ENCODE data around the gene HAGHL.

HAGHL gene, protein sequence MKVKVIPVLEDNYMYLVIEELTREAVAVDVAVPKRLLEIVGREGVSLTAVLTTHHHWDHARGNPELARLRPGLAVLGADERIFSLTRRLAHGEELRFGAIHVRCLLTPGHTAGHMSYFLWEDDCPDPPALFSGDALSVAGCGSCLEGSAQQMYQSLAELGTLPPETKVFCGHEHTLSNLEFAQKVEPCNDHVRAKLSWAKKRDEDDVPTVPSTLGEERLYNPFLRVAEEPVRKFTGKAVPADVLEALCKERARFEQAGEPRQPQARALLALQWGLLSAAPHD

DNA sequence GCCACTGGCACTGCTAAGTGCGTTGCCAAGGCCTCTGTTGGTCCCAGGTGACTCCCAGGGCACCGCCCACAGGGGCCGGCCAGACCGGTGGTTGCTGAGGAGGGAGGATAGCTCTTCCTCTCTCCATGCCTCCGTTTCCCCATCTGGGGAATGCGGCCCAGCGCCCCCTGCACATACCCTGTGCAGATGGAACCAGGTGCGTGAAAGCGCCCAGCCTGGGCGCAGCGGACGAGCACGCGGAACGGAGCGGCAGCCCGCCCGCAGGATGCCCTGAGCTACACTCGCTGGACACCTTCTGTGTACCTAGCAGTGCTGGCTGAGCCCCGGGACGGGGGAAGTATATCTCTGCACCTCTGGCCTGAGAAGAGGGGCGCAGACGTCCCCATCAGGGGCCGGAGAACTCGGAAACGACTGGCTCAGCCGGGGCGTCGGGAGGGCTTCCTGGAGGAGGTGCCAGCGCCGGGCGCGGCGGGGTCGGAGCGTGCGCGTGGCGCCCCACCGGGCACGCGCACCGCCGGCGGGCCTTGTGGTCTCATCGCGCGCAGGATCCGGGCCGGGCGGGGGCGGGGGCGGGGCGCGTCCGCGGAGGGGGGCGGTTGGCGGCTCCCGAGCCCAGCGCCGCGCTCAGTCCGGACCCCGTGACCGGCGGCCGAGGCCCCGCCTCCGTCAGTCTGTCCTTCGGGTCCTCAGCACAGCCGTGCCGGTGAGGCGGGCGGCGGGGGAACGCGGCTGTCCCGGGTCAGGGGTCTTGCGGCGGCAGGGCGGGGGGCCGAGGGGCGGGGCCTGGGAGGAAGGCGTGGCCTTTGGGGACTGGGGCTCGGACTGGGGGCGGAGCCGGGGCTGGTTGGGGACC is at the start of gene HAGHL, which contains the start of gene CCDC78:
Gene HAGHL, plus strand, starts transcription at position 669 of the 853 bp plus-strand sequence. CDS start 404 bp downstream, outside the sequence.
Gene CCDC78, minus strand, starts transcription at position 6 of the 853 bp plus-strand sequence. CDS start 76 bp downstream, outside the sequence.
- peak; percentile 76 for DNase-seq

DNA sequence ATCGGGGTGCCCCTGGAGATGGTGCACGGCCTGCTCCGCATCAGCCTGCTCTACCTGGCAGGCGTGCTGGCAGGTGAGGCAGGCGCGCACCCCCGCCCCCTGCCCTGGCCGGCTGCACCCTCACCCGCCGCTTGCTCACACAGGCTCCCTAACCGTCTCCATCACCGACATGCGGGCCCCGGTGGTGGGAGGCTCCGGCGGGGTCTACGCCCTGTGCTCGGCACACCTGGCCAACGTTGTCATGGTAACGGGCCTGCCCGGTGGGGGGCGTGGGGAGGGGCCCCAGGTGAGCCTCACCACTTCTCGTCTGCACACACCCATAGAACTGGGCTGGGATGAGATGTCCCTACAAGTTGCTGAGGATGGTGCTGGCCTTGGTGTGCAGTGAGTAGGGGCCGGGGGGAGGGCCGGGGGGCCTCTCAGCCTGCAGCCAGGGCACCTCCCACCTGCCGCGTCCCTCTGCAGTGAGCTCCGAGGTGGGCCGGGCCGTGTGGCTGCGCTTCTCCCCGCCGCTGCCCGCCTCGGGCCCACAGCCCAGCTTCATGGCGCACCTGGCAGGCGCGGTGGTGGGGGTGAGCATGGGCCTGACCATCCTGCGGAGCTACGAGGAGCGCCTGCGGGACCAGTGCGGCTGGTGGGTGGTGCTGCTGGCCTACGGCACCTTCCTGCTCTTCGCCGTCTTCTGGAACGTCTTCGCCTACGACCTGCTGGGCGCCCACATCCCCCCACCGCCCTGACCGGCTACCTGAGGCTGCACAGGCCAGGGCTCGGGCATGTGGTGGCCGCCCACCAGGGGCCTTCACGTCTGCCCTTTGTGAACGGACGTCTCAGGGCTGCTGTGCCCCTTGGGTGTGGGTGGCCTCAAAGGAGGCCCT is 49.4 kb upstream of the HAGHL start:
- no peak for DNase-seq

DNA sequence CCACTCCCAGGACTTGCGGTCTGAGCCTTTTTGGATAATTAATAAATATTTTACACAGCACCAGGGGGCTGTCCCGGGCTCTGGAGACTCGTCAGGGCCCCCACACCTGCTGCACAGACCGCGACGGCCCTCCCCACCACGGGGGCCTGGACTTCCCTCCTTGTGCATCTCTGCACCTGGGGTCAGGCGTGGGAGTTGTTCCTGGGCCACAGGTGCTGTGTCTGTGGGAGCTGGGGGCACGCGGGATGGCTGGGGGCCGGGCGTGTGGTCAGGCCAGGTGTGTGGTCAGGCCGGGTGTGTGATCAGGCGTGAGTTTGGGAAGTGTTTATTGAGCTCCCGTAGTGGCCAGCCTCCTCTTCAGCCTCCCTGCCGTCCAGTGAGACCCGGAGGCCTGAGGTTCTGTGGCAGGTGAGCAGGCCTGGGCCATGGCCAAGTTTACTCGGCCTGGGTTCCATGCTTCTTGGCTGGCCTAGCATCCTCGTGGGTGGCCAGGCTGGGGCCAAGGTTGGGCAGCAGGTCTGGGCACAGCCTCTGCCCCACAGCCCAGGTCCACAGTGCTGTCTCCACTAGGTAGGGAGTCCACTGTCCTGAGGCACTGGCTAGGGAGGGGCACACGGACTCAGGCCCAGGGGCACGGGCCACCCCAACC is 48.6 kb upstream of the HAGHL start:
- no peak for DNase-seq

DNA sequence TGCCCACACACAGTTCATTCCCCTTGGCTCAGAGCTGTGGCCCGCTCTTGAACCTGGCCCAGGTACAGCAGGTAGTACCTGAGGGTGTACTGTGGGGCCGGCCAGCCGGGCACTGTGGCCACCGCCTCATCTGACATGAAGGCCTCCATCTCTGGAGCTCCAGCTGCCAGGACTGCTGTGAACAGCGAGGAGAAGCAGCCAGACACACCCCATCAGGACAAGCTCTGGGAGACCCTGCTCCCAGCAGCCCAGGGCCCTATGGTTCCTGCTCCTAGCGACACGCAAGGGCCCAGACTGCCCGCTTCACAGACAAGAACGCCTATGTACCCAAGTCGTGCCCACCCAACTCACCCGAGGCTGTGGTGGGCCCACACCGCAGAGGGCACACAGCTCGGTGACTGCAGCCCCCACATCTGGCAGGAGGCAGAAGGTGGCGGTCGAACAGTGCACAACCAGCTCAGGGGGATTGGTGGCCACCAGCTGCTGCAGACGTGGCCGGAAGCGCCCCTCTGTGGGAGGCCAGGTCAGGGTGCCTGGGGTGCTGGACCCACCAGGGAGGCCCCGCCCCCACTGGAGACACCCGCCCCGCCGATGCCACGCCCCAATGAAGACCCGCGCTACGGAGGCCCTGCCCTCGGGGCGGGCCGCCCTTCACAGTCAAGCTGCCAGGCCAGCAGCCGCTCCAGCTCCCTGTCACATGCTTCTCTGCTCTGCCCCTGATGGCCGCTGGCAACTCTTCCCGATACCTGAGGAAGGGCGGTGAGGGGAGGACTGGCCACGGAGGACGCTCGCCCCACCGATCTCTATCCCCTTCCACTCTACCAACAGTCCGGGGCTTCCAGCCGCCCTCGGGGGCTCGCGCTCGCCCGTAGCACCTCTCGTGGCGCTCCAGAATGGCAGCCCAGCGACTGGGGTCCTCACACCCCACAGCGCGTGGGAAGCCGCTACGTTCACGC is 47.8 kb upstream of the HAGHL start:
- peak; percentile 59 for DNase-seq

DNA sequence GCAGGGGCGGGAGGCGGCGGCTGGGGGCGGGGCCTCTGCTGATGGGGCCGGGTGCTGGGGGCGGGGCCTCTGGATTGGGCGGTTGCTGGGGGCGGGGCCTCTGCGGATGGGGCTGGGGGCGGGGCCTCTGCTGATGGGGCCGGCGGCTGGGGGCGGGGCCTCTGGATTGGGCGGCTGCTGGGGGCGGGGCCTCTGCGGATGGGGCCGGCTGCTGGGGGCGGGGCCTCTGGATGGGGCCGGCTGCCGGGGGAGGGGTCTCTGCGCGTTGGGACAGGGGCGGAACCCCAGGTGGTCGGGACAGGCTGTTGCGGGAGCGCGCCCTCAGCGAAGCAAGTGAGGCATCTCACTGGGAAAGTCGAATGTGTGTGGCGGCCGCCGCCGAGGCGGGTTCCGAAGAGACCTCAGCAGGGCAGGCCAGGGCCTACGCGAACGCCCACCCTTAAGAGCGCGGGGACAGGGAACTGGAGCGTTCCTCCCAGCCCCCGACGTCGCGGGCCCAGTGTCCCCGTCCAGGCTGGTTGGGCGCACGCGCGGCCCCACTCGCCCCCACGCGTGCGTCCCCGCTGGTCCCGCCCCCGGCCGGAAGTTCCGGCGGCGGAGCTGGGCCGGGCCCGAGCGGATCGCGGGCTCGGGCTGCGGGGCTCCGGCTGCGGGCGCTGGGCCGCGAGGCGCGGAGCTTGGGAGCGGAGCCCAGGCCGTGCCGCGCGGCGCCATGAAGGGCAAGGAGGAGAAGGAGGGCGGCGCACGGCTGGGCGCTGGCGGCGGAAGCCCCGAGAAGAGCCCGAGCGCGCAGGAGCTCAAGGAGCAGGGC is 46.9 kb upstream of the HAGHL start, which contains the start of gene STUB1:
Gene STUB1, plus strand, starts transcription at position 597 of the 811 bp plus-strand sequence. Its CDS starts 116 bp downstream, at position 713.
- peak; percentile 90 for DNase-seq

DNA sequence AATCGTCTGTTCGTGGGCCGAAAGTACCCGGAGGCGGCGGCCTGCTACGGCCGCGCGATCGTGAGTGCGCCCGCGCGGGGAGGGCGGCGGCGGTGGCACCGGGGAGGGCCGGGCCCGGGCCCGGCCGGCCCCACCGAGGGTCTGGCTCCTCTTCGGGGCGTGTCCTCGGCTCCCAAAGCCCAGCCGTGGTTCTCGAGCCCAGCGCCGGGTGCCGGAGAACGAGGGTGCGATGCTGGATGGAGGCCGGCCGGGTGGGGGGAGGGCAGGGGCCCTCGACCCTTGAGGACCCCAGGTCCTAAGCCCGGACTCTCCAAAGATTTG is 46.3 kb upstream of the HAGHL start:
- no peak for DNase-seq

DNA sequence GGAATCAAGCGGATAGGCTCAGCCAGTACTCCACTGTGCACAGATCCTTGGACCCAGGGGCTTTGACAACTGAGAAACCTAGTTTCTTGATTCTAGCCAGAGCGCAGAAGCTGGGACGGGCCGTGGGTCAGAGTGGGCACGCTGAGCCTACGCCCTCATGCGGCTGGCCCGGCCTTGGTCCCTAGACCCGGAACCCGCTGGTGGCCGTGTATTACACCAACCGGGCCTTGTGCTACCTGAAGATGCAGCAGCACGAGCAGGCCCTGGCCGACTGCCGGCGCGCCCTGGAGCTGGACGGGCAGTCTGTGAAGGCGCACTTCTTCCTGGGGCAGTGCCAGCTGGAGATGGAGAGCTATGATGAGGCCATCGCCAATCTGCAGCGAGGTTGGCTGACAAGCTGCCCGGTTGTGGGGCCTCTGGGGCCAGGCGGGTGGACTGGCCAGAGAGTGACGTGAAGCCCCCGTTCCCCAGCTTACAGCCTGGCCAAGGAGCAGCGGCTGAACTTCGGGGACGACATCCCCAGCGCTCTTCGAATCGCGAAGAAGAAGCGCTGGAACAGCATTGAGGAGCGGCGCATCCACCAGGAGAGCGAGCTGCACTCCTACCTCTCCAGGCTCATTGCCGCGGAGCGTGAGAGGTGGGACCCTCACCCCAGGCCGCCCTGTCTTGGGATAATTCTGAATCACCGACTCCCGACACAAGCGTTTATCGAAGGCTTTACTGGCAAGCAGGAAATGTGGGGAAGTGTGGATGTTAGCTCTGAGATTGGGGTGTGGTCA is 45.8 kb upstream of the HAGHL start:
- no peak for DNase-seq

DNA sequence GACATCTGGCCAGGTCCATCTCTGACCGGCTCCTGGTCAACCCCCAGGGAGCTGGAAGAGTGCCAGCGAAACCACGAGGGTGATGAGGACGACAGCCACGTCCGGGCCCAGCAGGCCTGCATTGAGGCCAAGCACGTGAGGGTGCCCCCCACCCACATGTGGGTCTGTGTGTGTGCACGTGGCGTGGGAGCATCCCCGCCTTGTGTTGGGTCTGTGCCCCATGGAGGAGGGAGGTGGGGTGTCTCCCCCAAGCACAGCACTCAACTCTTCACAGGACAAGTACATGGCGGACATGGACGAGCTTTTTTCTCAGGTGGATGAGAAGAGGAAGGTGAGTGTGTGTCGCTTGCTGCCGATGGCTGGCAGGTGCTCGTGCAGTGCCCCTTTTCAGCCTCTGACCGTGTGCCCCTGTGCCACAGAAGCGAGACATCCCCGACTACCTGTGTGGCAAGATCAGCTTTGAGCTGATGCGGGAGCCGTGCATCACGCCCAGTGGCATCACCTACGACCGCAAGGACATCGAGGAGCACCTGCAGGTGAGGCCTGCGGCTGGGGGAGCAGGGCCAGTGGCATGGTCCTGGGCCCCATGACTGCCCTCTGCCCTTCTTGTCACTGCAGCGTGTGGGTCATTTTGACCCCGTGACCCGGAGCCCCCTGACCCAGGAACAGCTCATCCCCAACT is 45.0 kb upstream of the HAGHL start:
- DNase-seq = no peak

DNA sequence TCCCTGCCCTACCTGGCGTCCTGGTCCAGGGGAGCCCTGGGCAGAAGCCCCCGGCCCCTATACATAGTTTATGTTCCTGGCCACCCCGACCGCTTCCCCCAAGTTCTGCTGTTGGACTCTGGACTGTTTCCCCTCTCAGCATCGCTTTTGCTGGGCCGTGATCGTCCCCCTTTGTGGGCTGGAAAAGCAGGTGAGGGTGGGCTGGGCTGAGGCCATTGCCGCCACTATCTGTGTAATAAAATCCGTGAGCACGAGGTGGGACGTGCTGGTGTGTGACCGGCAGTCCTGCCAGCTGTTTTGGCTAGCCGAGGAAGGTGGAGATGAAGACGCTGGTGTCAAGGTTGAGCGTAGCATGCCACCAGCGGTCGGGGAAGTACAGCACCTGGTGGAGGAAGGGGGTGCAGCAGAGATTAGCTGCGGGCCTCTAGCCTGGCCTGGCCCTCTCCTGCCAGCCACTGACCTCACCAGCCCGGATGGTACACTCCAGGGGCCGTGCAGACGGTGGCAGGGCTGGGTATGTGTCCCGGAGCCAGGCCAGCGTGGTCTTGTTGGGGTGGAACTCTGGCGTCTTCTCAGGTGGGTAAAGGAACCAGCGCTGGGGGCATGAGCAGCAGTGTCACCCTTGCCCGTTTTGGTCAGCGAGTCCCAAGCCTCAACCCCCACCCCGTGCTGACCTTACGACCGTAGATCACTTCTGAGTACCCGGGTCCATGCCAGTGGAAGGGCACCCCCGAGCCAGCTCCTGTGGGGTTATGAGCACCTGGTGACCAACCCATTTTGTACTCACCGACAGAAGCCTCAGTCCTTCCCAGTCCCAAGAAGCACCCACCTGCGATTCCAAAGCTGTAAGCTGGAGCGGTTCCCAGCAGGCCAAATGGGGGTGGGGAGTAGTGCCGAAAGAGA is 44.2 kb upstream of the HAGHL start:
- DNase-seq = no peak

DNA sequence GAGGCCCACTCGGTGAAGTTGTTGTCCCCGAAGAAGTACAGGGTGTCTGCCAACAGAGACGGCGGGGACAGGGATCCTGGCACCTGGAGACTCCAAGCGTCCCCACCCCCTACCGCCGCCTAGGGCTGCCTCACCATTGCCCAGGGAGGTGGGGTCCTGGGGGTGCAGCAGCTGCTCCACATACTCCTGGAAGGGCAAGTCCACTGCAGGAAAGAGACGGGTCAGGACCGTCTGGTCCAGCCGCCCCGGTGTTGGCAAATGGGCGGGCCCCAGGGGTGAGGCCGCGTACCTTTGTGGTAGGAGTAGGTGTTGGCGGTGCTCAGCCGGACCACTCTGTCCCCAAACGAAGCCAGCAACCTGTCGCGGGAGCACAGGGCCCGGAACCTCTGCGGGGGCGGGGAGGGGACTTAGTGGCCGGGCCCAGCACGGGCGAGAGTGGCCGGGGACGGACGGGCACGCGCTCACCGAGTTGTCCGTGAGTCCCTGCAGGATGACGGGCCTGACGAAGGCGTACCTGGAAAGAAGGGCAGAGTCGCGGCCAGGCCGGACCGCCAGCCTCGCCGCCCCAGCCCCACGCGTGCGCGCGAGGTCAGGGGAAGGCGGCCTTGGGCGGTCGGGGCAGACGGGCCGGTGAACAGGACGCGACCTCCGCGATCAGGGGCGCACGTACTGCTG is 43.4 kb upstream of the HAGHL start:
- DNase-seq = no peak

DNA sequence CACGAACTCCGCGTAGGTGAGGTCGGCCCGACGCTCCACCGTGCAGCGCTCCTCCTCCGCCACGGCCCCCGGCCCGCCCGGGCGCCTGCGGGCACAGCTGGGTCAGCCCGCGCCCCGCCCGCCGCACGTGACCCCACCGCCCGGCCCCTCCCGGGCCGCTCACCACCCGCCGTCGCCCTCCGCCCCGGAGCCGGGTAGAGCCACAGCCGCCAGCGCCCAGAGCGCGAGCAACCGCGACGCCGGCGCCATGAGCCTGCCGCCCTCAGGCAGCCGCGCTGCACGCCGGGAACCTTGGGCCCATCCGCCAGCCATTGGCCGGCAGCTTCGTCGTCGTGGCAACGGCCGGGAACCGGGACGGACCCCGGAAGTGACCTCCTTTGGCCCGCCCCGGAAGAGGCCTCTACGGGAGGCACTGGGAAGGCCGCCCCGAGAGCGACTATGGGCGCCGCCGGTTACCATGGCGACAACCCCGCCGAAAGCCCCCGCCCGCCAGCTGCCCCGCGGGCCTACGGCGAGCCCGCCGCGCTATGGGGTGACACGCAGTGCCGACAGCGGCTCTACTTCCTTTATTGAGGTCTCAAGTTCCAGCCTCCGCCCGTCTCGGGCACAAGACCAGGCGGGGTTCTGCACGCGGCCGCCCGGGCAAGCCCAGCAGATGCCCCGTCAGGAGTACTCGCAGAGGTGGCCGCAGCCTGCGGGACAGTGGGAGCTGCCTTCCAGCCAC is 42.7 kb upstream of the HAGHL start, which contains the start of gene JMJD8:
Gene JMJD8, minus strand, starts transcription at position 264 of the 724 bp plus-strand sequence. Its CDS starts 15 bp downstream, at position 249.
- DNase-seq = peak; percentile 98

DNA sequence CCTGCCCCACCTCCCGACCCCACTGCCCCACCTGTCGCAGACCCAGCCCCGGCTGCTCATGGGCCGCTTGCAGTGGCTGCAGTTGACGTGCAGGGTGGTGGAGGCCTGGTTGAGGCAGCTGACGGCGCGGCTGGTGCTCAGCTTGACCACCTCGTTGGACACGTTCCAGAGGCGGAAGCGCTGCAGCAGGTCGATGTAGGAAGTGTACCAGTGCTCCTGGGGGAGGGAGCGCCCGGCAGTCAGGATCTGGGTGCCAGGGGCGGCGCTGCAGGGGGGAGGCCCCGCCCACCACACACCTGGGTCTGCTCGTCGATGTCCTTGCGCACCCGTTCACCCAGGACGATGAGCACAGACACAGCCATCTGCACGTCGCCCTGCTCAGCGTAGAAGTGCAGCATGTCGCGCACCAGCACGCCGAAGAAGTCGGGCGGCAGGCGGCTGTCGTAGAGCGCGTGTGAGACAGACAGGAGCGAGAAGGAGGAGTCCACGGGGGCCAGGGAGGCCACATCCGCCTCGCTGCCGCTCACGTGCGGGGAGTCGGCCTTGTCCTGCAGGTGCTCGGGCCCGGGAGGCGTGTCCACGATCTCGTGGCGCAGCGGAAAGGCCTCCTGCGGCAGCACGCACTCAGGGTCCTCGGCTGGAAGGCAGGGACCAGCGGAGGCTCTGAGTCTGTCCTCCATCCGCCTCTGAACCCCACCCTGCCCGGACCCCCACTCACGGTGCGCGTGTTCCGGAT is 41.8 kb upstream of the HAGHL start:
- no peak for DNase-seq

DNA sequence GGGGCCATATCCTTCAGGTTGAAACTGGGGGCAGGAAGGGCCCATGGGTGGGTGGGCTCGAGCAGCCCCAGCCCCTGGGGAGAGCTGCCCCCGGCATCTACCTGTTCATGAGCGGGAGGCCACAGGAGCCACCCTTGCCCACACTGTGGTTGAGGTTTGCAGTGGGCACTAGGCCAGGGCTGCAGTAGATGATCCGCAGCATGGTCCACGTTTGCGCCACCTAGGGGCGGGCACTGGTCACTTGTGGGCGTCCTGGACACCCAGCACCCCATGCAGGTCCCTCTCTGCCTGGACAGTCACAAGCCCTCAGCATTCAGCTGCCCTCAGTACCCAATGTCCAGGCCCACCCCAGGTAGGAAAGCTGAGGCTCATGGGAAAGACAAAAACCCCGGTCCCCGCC is 40.9 kb upstream of the HAGHL start:
- DNase-seq = no peak

DNA sequence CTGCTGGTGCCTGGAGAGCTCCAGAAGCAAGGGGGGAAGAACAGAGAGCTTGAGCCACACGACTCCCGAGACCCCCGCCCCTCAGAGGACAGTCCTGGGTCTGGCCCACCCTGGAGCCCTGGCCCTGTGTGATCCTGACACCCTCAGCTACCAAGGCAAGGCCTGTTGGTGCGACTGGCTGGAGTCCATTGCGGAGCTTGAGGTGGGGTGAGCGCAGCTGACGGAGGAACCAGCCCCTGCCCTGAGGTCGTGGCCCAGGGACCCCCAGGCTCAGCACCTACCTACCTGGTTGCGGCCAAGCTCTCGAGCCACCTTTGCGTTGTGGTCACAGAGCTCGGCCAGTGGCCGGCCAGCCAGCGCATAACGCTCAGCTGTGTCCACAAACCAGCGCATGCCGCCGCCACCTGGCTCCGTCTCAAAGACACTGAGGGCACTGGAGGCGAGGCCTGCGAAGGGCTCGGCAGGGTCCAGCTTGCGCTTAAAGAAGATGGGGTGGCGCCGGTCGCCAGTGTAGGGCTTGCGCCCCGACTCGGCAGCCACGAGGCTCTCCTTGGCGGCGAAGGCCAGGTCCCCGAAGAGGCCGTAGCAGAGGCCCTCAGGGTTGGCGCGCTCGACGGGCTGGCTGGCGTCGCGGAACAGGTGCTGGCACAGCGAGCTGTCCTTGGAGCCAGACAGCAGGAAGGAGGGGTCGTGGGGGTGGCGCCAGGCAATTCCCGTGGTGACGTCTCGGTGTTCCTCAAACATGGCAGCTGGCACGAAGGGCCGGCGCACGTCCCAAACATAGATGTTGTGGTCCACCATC is 40.2 kb upstream of the HAGHL start:
- DNase-seq = no peak

DNA sequence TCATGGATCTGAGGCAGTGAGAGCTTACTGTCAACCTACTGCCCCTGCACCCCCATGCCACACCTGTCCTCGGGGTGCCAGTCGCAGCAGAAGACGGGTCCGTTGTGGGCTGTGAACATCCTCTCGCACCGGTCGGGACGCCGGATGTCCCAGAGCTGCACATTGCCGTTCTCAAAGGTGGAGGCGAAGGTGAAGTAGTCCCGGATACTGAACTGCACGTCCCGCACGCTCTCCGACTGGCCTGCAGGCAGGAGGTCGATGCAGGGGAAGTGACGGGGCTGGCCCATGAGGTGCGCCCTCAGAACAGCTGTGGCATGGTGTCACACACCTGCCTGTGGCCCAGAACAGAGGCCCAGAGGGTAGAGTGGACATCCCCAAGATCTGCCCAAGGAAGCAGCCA is 39.4 kb upstream of the HAGHL start:
- no peak for DNase-seq

All from CD4-positive, alpha-beta T cell treated with Interleukin-12 subunit alpha and Interleukin-12 subunit beta, for 1 hour (primary cell).